Activated CD8-positive, alpha-beta memory T cell treated with anti-CD3 and anti-CD28 coated beads, Interleukin-2, amount 50 U/mL, for 24 hours (primary cell): ENCODE results near the gene FXYD6.
"Not testable (repeated sequence)": the region's sequence is repeated elsewhere in the genome, so short reads cannot be mapped to it uniquely, and the experiment has no call there.

ENCODE experiments used
- DNase-seq: peaks from one replicate; pipeline ENCODE4 v3.0.0-alpha.2; 2020; ENCODE audit errors: extremely low read depth

The FXYD6 gene

GRCh38 chr11:117876341-117877119 lies at the start of gene FXYD6:
FXYD6 (minus strand) TSS chr11:117876658; CDS start chr11:117842776, 33,882 bp downstream.
- no peak for DNase-seq

GRCh38 chr11:117926166-117926565 lies 49.7 kb upstream of the FXYD6 start:
- not testable (repeated sequence) for DNase-seq

- no peak for DNase-seq
Measured at GRCh38 chr11:117925198-117925925, 48.9 kb upstream of the FXYD6 start.

- no peak for DNase-seq
Measured at GRCh38 chr11:117924631-117925170, 48.2 kb upstream of the FXYD6 start.

- no peak for DNase-seq
Measured at GRCh38 chr11:117923773-117924172, 47.3 kb upstream of the FXYD6 start.

GRCh38 chr11:117923275-117923674 lies 46.8 kb upstream of the FXYD6 start:
- no peak for DNase-seq

- no peak for DNase-seq
Measured at GRCh38 chr11:117921893-117922292, 45.4 kb upstream of the FXYD6 start.

GRCh38 chr11:117921456-117921855 lies 45.0 kb upstream of the FXYD6 start:
- DNase-seq = no peak

- no peak for DNase-seq
Measured at GRCh38 chr11:117919781-117920221, 43.3 kb upstream of the FXYD6 start.

GRCh38 chr11:117919341-117919740 lies 42.9 kb upstream of the FXYD6 start:
- no peak for DNase-seq

GRCh38 chr11:117918366-117919255 lies 42.2 kb upstream of the FXYD6 start:
- DNase-seq = no peak

GRCh38 chr11:117917591-117918151 lies 41.2 kb upstream of the FXYD6 start:
- no peak for DNase-seq

GRCh38 chr11:117916956-117917355 lies 40.5 kb upstream of the FXYD6 start:
- no peak for DNase-seq

- no peak for DNase-seq
Measured at GRCh38 chr11:117915672-117916235, 39.3 kb upstream of the FXYD6 start.

GRCh38 chr11:117914991-117915618 lies 38.6 kb upstream of the FXYD6 start:
- DNase-seq = no peak

GRCh38 chr11:117914398-117914761 lies 37.9 kb upstream of the FXYD6 start:
- no peak for DNase-seq

GRCh38 chr11:117913736-117914397 lies 37.4 kb upstream of the FXYD6 start:
- no peak for DNase-seq

GRCh38 chr11:117912497-117912896 lies 36.0 kb upstream of the FXYD6 start:
- DNase-seq = no peak

GRCh38 chr11:117911694-117912093 lies 35.2 kb upstream of the FXYD6 start:
- no peak for DNase-seq
